H1 (cell line): ENCODE data around the gene FOXN3. TPM values are rescaled to one million over a fixed set of nuclear protein-coding genes. Genes with fewer than 3 reads are reported as not detected.

Experiments used
- CTCF ChIA-PET: fragments of 300-600 bp; sonication (Branson Sonifier 250); formaldehyde crosslinking; loops from one replicate; lab custom pipeline; 2021; ENCODE audit not compliant: partially characterized antibody; lab: Charles Lee
- POLR2A ChIA-PET: fragments of 300-600 bp; sonication (Branson Sonifier 250); formaldehyde crosslinking; loops from one replicate; lab custom pipeline; 2021; ENCODE audit warnings: inconsistent platforms; ENCODE audit not compliant: partially characterized antibody; lab: Charles Lee
- DNase-seq, 2 experiments: peaks; one replicate each; pipeline versions ENCODE4 v3.0.0 to v3.0.0-alpha.2; 2010 to 2022; ENCODE audit warnings: low spot score in 2 of 2, low read depth in 1 of 2, mixed read lengths in 1 of 2
- FAIRE-seq: peaks from 2 replicates; lab custom pipeline; 2011; peaks lifted over from hg19 to GRCh38; lab: Jason Lieb, UNC
- H2AFZ ChIP-seq: 2 replicates; pipeline ENCODE4 v1.8.1; 2012; ENCODE audit warnings: low read length, inconsistent platforms
- H2AK5ac ChIP-seq: 2 replicates; pipeline ENCODE4 v1.6.1; 2013; ENCODE audit warnings: low read depth, low read length
- H2BK120ac ChIP-seq: replicated peaks from 2 replicates; pipeline ENCODE3; 2013; ENCODE audit warnings: low read depth, low read length, inconsistent platforms
- H2BK12ac ChIP-seq: 2 replicates; pipeline ENCODE4 v1.6.1; 2013; ENCODE audit warnings: low read depth, low read length
- H2BK15ac ChIP-seq: 2 replicates; pipeline ENCODE4 v1.6.1; 2013; ENCODE audit warnings: low read length
- H2BK20ac ChIP-seq: 2 replicates; pipeline ENCODE4 v1.6.1; 2013; ENCODE audit warnings: low read length
- H2BK5ac ChIP-seq: 2 replicates; pipeline ENCODE4 v1.6.1; 2013; ENCODE audit warnings: low read depth, low read length
- H3K14ac ChIP-seq: 2 replicates; pipeline ENCODE4 v1.6.1; 2013; ENCODE audit warnings: inconsistent platforms; ENCODE audit not compliant: insufficient read length
- H3K18ac ChIP-seq: 2 replicates; pipeline ENCODE4 v1.6.1; 2013; ENCODE audit warnings: low read length; ENCODE audit errors: extremely low read depth
- H3K23ac ChIP-seq: 2 replicates; pipeline ENCODE4 v1.6.1; 2013; ENCODE audit warnings: inconsistent platforms; ENCODE audit not compliant: insufficient read length
- H3K23me2 ChIP-seq: 2 replicates; pipeline ENCODE4 v1.6.1; 2013; ENCODE audit warnings: low read depth, low read length
- H3K27ac ChIP-seq: 2 replicates; pipeline ENCODE4 v1.6.1; 2011; ENCODE audit warnings: low read depth, low read length, inconsistent platforms
- H3K27me3 ChIP-seq, 4 experiments: replicated peaks in 1 of 4; 1 replicate in 1 of 4; 2 replicates in 3 of 4; pipeline versions ENCODE4 v1.6.1 to v1.8.1; 2011 to 2013; ENCODE audit warnings: low read length in 3 of 4, mild to moderate bottlenecking in 3 of 4, inconsistent platforms in 2 of 4, mixed read lengths in 2 of 4, moderate library complexity in 1 of 4; ENCODE audit not compliant: control insufficient read depth in 3 of 4, insufficient read depth in 3 of 4; ENCODE audit errors: extremely low read depth in 1 of 4
- H3K36me3 ChIP-seq, 4 experiments: 2 replicates each; pipeline versions ENCODE4 v1.6.1 to v1.8.1; 2011 to 2013; ENCODE audit warnings: mild to moderate bottlenecking in 4 of 4, low read length in 3 of 4, moderate library complexity in 2 of 4, control low read depth in 1 of 4, inconsistent platforms in 1 of 4; ENCODE audit not compliant: insufficient read depth in 4 of 4, control insufficient read depth in 2 of 4
- H3K4ac ChIP-seq: replicated peaks from 2 replicates; pipeline ENCODE3; 2013; ENCODE audit warnings: low read length, low read depth, mixed read lengths, inconsistent platforms; ENCODE audit not compliant: insufficient read length
- H3K4me1 ChIP-seq, 4 experiments: replicated peaks in 1 of 4; 1 replicate in 1 of 4; 2 replicates in 3 of 4; pipeline versions ENCODE4 v1.6.1 to v1.8.1; 2011 to 2013; ENCODE audit warnings: low read length in 3 of 4, inconsistent platforms in 2 of 4, mixed read lengths in 1 of 4; ENCODE audit not compliant: insufficient read depth in 4 of 4, control insufficient read depth in 3 of 4
- H3K4me2 ChIP-seq, 2 experiments: 2 replicates each; pipeline versions ENCODE4 v1.6.1 to v1.8.1; 2011 to 2013; ENCODE audit warnings: low read depth in 2 of 2, low read length in 2 of 2, control low read depth in 1 of 2, inconsistent platforms in 1 of 2, mild to moderate bottlenecking in 1 of 2; ENCODE audit not compliant: insufficient read depth in 1 of 2
- H3K4me3 ChIP-seq, 4 experiments: fragments of 200-600, 300-600 bp in 1 of 4; sonication (generic), shearing (Covaris generic), sonication (Bioruptor Twin) in 1 of 4; 2 replicates each; pipeline versions ENCODE4 v1.5.1 to v1.8.1; 2011 to 2016; ENCODE audit warnings: low read length in 4 of 4, low read depth in 3 of 4, control low read depth in 2 of 4, inconsistent platforms in 2 of 4, mild to moderate bottlenecking in 2 of 4, mixed read lengths in 1 of 4, moderate library complexity in 1 of 4; ENCODE audit not compliant: insufficient read depth in 2 of 4; ENCODE audit errors: extremely low read depth in 1 of 4
- H3K56ac ChIP-seq: replicated peaks from 2 replicates; pipeline ENCODE3; 2013; ENCODE audit warnings: low read depth, mild to moderate bottlenecking, mixed read lengths, low read length, inconsistent platforms; ENCODE audit not compliant: insufficient read length
- H3K79me1 ChIP-seq: 2 replicates; pipeline ENCODE4 v1.6.1; 2013; ENCODE audit warnings: low read depth, low read length, control low read depth
- H3K79me2 ChIP-seq, 2 experiments: 2 replicates each; pipeline versions ENCODE4 v1.6.1 to v1.8.1; 2012 to 2013; ENCODE audit warnings: low read length in 2 of 2, mild to moderate bottlenecking in 2 of 2, inconsistent platforms in 1 of 2; ENCODE audit not compliant: insufficient read depth in 2 of 2, control insufficient read depth in 1 of 2
- H3K9ac ChIP-seq, 4 experiments: replicated peaks in 1 of 4; 1 replicate in 1 of 4; 2 replicates in 3 of 4; pipeline versions ENCODE4 v1.6.1 to v1.8.1; 2011 to 2013; ENCODE audit warnings: low read depth in 3 of 4, low read length in 3 of 4, control low read depth in 2 of 4, mild to moderate bottlenecking in 2 of 4, moderate library complexity in 2 of 4, inconsistent platforms in 1 of 4; ENCODE audit errors: extremely low read depth in 1 of 4
- H3K9me3 ChIP-seq, 2 experiments: 2 replicates each; pipeline versions ENCODE4 v1.6.1 to v1.8.1; 2012 to 2013; ENCODE audit warnings: mild to moderate bottlenecking in 2 of 2, moderate library complexity in 2 of 2, control low read depth in 1 of 2, inconsistent platforms in 1 of 2, low read depth in 1 of 2, low read length in 1 of 2, mixed read lengths in 1 of 2; ENCODE audit not compliant: insufficient read depth in 2 of 2
- H4K20me1 ChIP-seq, 2 experiments: replicated peaks in 1 of 2; 2 replicates each; pipeline versions ENCODE3 to v1.8.1; 2011 to 2013; ENCODE audit warnings: inconsistent platforms in 2 of 2, low read length in 2 of 2, mild to moderate bottlenecking in 1 of 2; ENCODE audit not compliant: insufficient read depth in 2 of 2, control insufficient read depth in 1 of 2
- H4K5ac ChIP-seq: 2 replicates; pipeline ENCODE4 v1.6.1; 2013; ENCODE audit warnings: low read length, low read depth, mixed read lengths, inconsistent platforms; ENCODE audit not compliant: insufficient read length
- H4K8ac ChIP-seq: 2 replicates; pipeline ENCODE4 v1.8.0; 2013; ENCODE audit warnings: mild to moderate bottlenecking, moderate library complexity, low read length, inconsistent platforms; ENCODE audit not compliant: insufficient read depth; ENCODE audit errors: extremely low read depth
- H4K91ac ChIP-seq: replicated peaks from 2 replicates; pipeline ENCODE3; 2013; ENCODE audit warnings: low read length, mixed read lengths, inconsistent platforms; ENCODE audit not compliant: insufficient read length
- WGBS, 2 experiments: shearing (Covaris generic) in 1 of 2; methylation state at CpG; one replicate each; pipeline versions ENCODE4 v1.1.6 to v1.1.7; 2013 to 2015; ENCODE audit warnings: low lambda C conversion rate in 2 of 2, mixed read lengths in 2 of 2, inconsistent platforms in 1 of 2, low coverage in 1 of 2, missing lambda C conversion rate in 1 of 2; ENCODE audit not compliant: insufficient replicate concordance in 2 of 2, insufficient coverage in 1 of 2, insufficient read length in 1 of 2; ENCODE audit errors: extremely low coverage in 1 of 2, missing lambda C conversion rate in 1 of 2; 5-methylcytosine and 5-hydroxymethylcytosine counted together
- polyA plus RNA-seq, 7 experiments: library from polyadenylated mRNA; depleted of rRNA in 3 of 7; stranded (reverse) in 5 of 7; unstranded in 2 of 7; fragments of >200 nt in 5 of 7; fragments of 200-250 nt in 2 of 7; gene quantifications; 1 replicate in 5 of 7; 2 replicates in 1 of 7; 4 replicates in 1 of 7; pipeline versions ENCODE4 v1.2.1 to v1.2.3, GENCODE V29; 2011 to 2013; ENCODE audit warnings: missing spikeins in 2 of 7, mixed read lengths in 2 of 7
- total RNA-seq: library from RNA; stranded (reverse); fragmentation: NEBNext Ultra II Directional; extraction: Animal tissue kit (Norgen Biotek cat#: 25700); gene quantifications from 2 replicates; pipeline ENCODE4 v1.2.1, GENCODE V29; 2021

FOXN3 gene
- total and polyA plus RNA-seq, 2 of the 8 experiments (the other 6 are each of a cell fraction or from before 2014, with no cell fraction given): 52.6 to 178 TPM

GRCh38 chr14:89292579-89293313 is 124.3 kb downstream of the FOXN3 start:
- Histone ChIP-seq H4K8ac (no peak overlapping the region; the same call in 1 of the 2 replicates), H3K27ac (peak overlapping the region; percentile 61; the same call in 1 of the 2 replicates), H2BK20ac (peak overlapping the region; percentile 38), H3K4me3 (no peak overlapping the region; a peak in 1 of 8 replicates), H3K4me2 (peak overlapping the region; percentile 56 to 60), H3K27me3 (no peaks in the 10 kb centered on the region), H4K20me1 (peaks cover 0 to 2% of the 10 kb centered on the region in 2 experiments), H3K56ac (peak overlapping the region; percentile 44), H3K79me2 (peaks cover 3 to 61% of the 10 kb centered on the region in 2 experiments; a peak in 3 of 4 replicates), H3K14ac (no peak overlapping the region), H3K18ac (peak overlapping the region; percentile 43), H2BK12ac (peak overlapping the region; percentile 18; the same call in 1 of the 2 replicates), H3K4ac (peak overlapping the region; percentile 91), H3K9me3 (no peaks in the 10 kb centered on the region), H3K36me3 (peaks cover 0 to 13% (median 2%) of the 10 kb centered on the region in 4 experiments; a peak in 3 of 8 replicates), H4K91ac (peak overlapping the region; percentile 97), H2BK15ac (peak overlapping the region; percentile 9; the same call in 1 of the 2 replicates), H3K79me1 (peaks cover 15% of the 10 kb centered on the region), H3K4me1 (peaks cover 18 to 42% (median 37%) of the 10 kb centered on the region in 4 experiments), H4K5ac (peak overlapping the region; percentile 5), H3K9ac (peak overlapping the region in 1 of 4 experiments; percentile 1; a peak in 1 of 7 replicates), H2AK5ac (peak overlapping the region; percentile 78), H2AFZ (no peak overlapping the region), H2BK5ac (peak overlapping the region; percentile 97), H2BK120ac (peak overlapping the region; percentile 0), H3K23me2 (no peaks in the 10 kb centered on the region; the same call in none of the 2 replicates), H3K23ac (no peak overlapping the region)
- 86% methylated on average over 13 of the region's 13 CpGs; no CpG with 5 or more reads in 1 of the 2 experiments for WGBS, 2 experiments
- ChIA-PET POLR2A (interaction anchor here (0.6 to 2.2 kb wide), 6 partner anchors 9 to 650 kb away, joined by 3 to 9 read pairs (median 4); no protein-coding TSS in a partner anchor), CTCF (interaction anchor here (0.6 to 1.8 kb wide), 6 partner anchors 13 to 647 kb away, joined by 3 to 6 read pairs (median 4); no protein-coding TSS in a partner anchor)
- FAIRE-seq: no peak
- DNase-seq: no peak
